ENCODE measurements around the gene SLC25A44. TPM values are rescaled to one million over a fixed set of nuclear protein-coding genes. Genes with fewer than 3 reads are reported as not detected.

Gene SLC25A44
- total and polyA plus RNA-seq, 2 of the 8 experiments (the other 6 are each of a cell fraction or from before 2014, with no cell fraction given) = 23.4 to 32.1 TPM

GRCh38 chr1:156257711-156258110 is 63.8 kb downstream of the SLC25A44 start (continued):
- TF ChIP-seq, protein P1, sequence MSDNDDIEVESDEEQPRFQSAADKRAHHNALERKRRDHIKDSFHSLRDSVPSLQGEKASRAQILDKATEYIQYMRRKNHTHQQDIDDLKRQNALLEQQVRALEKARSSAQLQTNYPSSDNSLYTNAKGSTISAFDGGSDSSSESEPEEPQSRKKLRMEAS (IDR thresholded peaks at IDR 0.05) = no peak
- TF ChIP-seq, protein P2, sequence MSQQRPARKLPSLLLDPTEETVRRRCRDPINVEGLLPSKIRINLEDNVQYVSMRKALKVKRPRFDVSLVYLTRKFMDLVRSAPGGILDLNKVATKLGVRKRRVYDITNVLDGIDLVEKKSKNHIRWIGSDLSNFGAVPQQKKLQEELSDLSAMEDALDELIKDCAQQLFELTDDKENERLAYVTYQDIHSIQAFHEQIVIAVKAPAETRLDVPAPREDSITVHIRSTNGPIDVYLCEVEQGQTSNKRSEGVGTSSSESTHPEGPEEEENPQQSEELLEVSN (IDR thresholded peaks at IDR 0.05) = no peak
- no peak for TF ChIP-seq SP4 (IDR thresholded peaks at IDR 0.05; ENCODE audit: low read length)
- TF ChIP-seq EP300 (IDR thresholded peaks at IDR 0.05; ENCODE audit: borderline replicate concordance in 1 of 2, low read depth in 2 of 2, low read length in 2 of 2) = no peak
